Measurements from ENCODE around the gene THYN1. TPM values are rescaled to one million over a fixed set of nuclear protein-coding genes. Genes with fewer than 3 reads are reported as not detected.
A peak's percentile ranks its signal among the peaks of the same experiment; 100 is the strongest.

THYN1 gene
- total and polyA plus RNA-seq, 2 of the 13 experiments (the other 11 are each of a cell fraction or from before 2014, with no cell fraction given) = 36.1 to 87.6 TPM

DNA sequence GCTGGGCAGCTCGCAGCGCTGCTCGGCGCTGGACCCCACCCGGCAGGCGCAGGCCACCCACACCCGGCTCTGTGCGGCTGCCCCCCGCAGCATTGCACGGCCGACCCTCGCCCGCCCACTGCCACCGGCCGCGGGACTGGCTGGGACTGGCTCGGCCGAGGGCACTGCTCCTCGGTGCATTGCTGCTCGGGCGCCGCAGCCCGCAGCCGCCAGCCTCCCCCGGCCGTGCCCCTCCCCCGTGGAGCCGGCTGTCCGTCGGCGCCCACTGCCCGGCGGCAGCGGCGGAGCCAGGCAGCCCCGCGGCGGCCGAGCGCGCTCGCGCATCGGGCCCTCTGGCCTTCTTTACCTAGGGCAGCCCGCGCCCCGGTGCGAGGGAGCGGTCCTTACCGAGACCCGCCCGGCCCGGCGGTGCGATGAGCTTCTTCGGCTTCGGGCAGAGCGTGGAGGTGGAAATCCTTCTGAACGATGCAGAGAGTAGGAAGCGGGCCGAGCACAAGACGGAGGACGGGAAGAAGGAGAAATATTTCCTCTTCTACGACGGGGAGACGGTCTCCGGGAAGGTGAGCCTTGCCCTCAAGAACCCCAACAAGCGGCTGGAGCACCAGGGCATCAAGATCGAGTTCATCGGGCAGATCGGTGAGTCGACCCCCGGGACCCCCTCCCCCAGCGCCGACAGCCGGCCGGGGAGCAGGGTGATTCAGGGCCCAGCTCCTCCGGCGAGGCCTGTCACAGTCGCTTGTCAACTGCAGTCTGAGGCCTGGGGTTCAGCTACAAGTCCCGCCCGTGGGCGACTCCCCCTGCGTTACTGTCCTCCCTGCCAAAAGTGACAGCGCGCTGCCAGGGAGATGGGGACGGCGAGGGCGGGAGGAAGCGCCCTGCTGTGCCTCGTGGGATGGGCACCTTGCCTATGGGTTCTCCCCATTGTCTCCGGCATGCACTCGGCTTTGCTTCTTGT lies 28.2 kb downstream of the THYN1 start (continued):
- TF ChIP-seq, protein P1, sequence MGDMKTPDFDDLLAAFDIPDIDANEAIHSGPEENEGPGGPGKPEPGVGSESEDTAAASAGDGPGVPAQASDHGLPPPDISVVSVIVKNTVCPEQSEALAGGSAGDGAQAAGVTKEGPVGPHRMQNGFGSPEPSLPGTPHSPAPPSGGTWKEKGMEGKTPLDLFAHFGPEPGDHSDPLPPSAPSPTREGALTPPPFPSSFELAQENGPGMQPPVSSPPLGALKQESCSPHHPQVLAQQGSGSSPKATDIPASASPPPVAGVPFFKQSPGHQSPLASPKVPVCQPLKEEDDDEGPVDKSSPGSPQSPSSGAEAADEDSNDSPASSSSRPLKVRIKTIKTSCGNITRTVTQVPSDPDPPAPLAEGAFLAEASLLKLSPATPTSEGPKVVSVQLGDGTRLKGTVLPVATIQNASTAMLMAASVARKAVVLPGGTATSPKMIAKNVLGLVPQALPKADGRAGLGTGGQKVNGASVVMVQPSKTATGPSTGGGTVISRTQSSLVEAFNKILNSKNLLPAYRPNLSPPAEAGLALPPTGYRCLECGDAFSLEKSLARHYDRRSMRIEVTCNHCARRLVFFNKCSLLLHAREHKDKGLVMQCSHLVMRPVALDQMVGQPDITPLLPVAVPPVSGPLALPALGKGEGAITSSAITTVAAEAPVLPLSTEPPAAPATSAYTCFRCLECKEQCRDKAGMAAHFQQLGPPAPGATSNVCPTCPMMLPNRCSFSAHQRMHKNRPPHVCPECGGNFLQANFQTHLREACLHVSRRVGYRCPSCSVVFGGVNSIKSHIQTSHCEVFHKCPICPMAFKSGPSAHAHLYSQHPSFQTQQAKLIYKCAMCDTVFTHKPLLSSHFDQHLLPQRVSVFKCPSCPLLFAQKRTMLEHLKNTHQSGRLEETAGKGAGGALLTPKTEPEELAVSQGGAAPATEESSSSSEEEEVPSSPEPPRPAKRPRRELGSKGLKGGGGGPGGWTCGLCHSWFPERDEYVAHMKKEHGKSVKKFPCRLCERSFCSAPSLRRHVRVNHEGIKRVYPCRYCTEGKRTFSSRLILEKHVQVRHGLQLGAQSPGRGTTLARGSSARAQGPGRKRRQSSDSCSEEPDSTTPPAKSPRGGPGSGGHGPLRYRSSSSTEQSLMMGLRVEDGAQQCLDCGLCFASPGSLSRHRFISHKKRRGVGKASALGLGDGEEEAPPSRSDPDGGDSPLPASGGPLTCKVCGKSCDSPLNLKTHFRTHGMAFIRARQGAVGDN (CRISPR knock-in tag; IDR thresholded peaks at IDR 0.05) = peak; percentile 43
- TF ChIP-seq, protein P2, sequence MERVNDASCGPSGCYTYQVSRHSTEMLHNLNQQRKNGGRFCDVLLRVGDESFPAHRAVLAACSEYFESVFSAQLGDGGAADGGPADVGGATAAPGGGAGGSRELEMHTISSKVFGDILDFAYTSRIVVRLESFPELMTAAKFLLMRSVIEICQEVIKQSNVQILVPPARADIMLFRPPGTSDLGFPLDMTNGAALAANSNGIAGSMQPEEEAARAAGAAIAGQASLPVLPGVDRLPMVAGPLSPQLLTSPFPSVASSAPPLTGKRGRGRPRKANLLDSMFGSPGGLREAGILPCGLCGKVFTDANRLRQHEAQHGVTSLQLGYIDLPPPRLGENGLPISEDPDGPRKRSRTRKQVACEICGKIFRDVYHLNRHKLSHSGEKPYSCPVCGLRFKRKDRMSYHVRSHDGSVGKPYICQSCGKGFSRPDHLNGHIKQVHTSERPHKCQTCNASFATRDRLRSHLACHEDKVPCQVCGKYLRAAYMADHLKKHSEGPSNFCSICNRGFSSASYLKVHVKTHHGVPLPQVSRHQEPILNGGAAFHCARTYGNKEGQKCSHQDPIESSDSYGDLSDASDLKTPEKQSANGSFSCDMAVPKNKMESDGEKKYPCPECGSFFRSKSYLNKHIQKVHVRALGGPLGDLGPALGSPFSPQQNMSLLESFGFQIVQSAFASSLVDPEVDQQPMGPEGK (CRISPR knock-in tag; IDR thresholded peaks at IDR 0.05) = 0 out of 2 replicates have a peak, but pooled peaks have one; percentile 14
- TF ChIP-seq GATAD2A (CRISPR knock-in tag; IDR thresholded peaks at IDR 0.05) (no peak), ZMYM3 (CRISPR knock-in tag; IDR thresholded peaks at IDR 0.05) (no peak), TCF12 (IDR thresholded peaks at IDR 0.05) (no peak), TCF12 (CRISPR knock-in tag; IDR thresholded peaks at IDR 0.05) (no peak), KDM5B (CRISPR knock-in tag; IDR thresholded peaks at IDR 0.05; ENCODE audit: borderline replicate concordance) (peak; percentile 15; the same call in 1 of the 2 replicates), ZNF674 (CRISPR knock-in tag; IDR thresholded peaks at IDR 0.05; ENCODE audit: low read depth) (peak; percentile 75; the same call in 1 of the 2 replicates), SMC3 (IDR thresholded peaks at IDR 0.05; ENCODE audit: low read length) (no peak), STAT5B (CRISPR knock-in tag; IDR thresholded peaks at IDR 0.05) (no peak), FOXP1 (IDR thresholded peaks at IDR 0.05) (no peak), FOXP1 (CRISPR knock-in tag; IDR thresholded peaks at IDR 0.05) (no peak), ZFP37 (CRISPR knock-in tag; IDR thresholded peaks at IDR 0.05; ENCODE audit: borderline replicate concordance) (no peak), ZNF547 (CRISPR knock-in tag; IDR thresholded peaks at IDR 0.05) (no peak), TBP (CRISPR knock-in tag; IDR thresholded peaks at IDR 0.05) (no peak), STAG1 (CRISPR knock-in tag; IDR thresholded peaks at IDR 0.05) (no peak), GATAD1 (CRISPR knock-in tag; IDR thresholded peaks at IDR 0.05) (no peak; the same call in 1 of the 2 replicates)
- TF ChIP-seq, protein P3, sequence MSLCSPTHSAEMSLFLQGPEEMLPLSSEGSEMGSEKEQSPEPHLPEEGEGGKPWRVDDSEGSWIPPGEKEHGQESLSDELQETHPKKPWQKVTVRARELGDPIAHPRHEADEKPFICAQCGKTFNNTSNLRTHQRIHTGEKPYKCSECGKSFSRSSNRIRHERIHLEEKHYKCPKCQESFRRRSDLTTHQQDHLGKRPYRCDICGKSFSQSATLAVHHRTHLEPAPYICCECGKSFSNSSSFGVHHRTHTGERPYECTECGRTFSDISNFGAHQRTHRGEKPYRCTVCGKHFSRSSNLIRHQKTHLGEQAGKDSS (CRISPR knock-in tag; IDR thresholded peaks at IDR 0.05; ENCODE audit: borderline replicate concordance, low read depth) = no peak
- TF ChIP-seq, protein P4, sequence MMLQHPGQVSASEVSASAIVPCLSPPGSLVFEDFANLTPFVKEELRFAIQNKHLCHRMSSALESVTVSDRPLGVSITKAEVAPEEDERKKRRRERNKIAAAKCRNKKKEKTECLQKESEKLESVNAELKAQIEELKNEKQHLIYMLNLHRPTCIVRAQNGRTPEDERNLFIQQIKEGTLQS (CRISPR knock-in tag; IDR thresholded peaks at IDR 0.05) = no peak
- TF ChIP-seq, protein P5, sequence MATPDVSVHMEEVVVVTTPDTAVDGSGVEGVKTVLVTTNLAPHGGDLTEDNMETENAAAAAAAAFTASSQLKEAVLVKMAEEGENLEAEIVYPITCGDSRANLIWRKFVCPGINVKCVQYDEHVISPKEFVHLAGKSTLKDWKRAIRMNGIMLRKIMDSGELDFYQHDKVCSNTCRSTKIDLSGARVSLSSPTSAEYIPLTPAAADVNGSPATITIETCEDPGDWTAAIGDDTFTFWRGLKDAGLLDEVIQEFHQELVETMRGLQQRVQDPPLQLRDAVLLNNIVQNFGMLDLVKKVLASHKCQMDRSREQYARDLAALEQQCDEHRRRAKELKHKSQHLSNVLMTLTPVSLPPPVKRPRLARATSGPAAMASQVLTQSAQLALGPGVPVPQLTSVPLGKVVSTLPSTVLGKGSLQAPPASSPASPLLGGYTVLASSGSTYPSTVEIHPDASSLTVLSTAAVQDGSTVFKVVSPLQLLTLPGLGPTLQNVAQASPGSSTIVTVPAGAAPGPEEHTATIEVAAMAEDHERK (CRISPR knock-in tag; IDR thresholded peaks at IDR 0.05; ENCODE audit: low read depth) = no peak
- TF ChIP-seq, protein P6, sequence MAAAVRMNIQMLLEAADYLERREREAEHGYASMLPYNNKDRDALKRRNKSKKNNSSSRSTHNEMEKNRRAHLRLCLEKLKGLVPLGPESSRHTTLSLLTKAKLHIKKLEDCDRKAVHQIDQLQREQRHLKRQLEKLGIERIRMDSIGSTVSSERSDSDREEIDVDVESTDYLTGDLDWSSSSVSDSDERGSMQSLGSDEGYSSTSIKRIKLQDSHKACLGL (CRISPR knock-in tag; IDR thresholded peaks at IDR 0.05) = peak; percentile 46
